GM04503 (cell line): Measurements from ENCODE around the gene EAPP.
"Not testable (repeated sequence)": the region's sequence is repeated elsewhere in the genome, so short reads cannot be mapped to it uniquely, and the experiment has no call there.

ENCODE experiments used
- DNase-seq: peaks from one replicate; pipeline ENCODE4 v3.0.0-alpha.2; 2012; ENCODE audit warnings: low read depth

Gene EAPP

GRCh38 chr14:34538096-34538495, 1.4 kb downstream of the EAPP start:
- not testable (repeated sequence) for DNase-seq

DNA sequence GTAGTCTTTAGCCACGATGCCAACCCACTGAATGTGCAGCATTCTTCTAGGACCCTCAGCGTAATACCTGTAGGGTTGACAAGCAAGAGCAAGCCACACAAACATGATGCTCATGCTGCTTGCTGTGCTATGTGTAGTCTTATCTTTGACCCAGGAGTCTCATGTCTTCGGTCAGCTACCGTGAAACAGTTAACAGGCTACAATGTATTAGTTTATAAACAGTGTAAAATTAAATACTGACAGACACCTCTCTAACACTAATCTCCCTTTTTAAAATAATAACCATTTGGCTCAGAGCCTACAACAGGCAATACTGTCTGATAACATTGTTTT, 1.9 kb downstream of the EAPP start:
- DNase-seq: no peak

- DNase-seq: no peak
Observed at GRCh38 chr14:34536951-34537676, 2.4 kb downstream of the EAPP start.

- DNase-seq: no peak
Observed at GRCh38 chr14:34527591-34527990, 11.9 kb downstream of the EAPP start.

DNA sequence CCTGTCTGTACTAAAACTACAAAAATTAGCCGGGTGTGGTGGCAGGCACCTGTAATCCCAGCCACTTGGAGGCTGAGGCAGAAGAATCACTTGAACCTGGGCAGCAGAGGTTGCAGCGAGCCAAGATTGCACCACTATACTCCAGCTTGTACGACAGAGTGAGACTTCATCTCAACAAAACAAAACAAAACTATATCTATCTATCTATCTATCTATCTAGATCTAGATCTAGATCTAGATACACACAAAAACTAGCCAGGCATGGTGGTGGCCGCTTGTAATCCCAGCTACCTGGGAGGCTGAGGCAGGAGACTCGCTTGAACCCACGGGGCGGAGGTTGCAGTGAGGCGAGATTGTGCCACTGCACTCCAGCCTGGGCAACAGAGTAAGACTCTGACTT, 15.3 kb downstream of the EAPP start:
- not testable (repeated sequence) for DNase-seq

- DNase-seq: no peak
Observed at GRCh38 chr14:34522496-34522895, 17.0 kb downstream of the EAPP start.

GRCh38 chr14:34521071-34521470, 18.4 kb downstream of the EAPP start:
- DNase-seq: not testable (repeated sequence)

GRCh38 chr14:34520304-34520970, 19.1 kb downstream of the EAPP start:
- DNase-seq: not testable (repeated sequence)

DNA sequence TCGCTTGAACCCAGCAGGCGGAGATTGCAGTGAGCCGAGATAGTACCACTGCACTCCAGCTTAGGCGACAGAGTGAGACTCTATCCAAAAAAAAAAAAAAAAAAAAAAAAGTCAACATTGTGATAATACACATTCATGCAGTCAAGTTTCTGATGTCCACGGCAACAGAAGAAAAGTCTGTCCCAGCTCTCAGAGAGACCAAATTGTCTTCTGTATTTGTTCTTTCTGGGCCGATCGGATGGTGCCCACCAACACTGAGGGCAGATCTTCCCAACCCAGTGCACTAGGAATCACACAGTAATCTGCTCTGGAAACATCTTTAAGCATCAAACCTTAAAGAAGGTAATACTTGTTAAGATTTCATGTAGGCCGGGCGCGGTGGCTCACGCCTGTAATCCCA, 31.6 kb downstream of the EAPP start:
- no peak for DNase-seq

DNA sequence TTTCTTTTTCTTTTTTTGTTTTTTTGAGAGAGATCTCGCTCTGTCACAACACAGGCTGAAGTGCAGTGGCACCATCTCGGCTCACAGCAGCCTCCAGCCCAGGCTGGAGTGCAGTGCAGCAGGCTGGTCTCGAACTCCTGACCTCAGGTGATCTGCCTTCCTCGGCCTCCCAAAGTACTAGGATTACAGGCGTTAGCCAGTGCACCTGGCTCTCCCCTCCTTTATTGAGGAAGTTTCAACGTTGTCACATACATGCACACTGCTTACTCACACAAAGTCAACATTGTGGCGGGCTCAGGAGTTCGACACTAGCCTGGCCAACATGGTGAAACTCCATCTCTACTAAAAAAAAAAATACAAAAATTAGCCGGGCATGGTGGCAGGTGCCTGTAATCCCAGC, 32.0 kb downstream of the EAPP start:
- no peak for DNase-seq

DNA sequence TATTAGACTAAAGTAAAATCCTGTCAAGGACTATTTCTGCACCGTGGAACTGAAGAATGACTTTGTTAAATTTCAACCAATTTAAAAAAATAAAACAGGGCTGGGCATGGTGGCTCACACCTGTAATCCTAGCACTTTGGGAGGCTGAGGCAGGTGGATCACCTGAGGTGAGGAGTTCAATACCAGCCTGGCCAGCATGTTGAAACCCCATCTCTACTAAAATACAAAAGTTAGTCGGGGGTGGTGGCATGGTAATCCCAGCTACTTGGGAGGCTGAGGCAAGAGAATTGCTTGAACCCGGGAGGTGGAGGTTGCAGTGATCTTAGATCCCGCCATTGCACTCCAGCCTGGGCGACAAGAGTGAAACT, 34.4 kb downstream of the EAPP start:
- not testable (repeated sequence) for DNase-seq

DNA sequence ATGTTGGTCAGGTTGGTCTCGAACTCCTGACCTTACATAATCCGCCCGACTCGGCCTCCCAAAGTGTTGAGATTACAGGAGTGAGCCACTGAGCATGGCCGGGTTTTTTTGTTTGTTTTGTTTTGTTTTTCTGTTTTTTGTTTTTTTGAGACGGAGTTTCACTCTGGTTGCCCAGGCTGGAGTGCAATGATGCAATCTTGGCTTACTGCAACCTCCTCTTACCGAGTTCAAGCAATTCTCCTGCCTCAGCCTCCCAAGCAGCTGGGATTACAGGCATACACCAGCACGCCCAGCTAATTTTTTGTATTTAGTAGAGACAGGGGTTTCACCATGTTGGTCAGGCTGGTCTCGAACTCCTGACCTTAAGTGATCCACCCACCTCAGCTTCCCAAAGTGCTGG, 35.5 kb downstream of the EAPP start:
- not testable (repeated sequence) for DNase-seq

DNA sequence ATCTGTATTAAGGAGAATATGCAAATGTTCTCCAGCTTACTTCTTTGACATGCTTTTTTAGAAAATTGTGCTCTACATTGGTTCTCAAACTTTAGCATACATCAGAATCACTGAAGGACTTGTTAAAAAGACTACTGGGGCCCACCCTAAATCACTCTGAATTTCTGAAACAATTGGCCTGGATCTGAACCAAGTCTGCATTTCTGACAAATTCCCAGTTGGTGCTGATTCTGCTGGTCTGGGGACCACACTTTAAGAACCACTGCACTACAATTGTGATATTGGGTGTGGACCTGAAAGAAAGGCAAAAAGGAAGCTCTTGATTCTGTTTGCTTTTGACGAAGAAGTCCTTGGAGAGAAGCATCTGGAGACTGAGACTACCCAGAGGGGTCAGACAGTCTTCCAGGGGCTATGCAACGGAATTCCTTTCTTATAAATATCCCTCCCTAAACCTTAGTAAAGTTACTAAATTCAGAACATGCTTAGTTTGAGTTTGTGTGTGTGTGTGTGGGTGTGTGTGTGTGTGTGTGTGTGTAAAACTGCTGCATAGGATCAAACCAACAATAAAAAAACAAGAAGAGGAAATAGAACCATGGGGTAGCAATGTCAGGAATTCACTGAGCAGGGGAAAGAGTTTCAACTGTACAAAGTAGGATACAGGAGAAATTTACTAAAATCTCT, 36.8 kb downstream of the EAPP start:
- no peak for DNase-seq

- DNase-seq: no peak
Observed at GRCh38 chr14:34502001-34502400, 37.5 kb downstream of the EAPP start.

DNA sequence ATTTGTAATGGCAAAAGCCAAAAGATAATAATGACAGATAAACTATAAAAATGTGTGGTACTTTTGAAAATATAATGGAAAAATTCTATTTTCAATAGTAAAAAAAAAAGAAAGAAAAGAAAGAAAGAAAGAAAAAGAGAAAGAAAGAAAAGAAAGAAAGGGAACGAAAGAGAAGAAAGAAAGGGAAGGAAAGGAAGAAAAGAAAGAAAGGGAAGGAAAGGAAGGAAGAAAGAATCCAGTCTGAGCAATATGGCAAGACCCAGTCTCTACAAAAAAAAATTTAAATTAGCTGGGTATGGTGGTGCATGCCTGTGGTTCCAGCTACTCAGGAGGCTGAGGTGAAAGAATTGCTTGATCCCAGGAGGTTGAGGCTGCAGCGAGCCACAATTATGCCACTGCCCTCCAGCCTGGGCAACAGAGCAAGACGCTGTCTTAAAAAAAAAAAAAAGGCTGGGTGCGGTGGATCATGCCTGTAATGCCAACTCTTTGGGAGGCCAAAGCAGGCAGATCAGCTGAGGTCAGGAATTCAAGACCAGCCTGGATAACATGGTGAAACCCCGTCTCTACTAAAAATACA, 38.4 kb downstream of the EAPP start:
- DNase-seq: no peak

DNA sequence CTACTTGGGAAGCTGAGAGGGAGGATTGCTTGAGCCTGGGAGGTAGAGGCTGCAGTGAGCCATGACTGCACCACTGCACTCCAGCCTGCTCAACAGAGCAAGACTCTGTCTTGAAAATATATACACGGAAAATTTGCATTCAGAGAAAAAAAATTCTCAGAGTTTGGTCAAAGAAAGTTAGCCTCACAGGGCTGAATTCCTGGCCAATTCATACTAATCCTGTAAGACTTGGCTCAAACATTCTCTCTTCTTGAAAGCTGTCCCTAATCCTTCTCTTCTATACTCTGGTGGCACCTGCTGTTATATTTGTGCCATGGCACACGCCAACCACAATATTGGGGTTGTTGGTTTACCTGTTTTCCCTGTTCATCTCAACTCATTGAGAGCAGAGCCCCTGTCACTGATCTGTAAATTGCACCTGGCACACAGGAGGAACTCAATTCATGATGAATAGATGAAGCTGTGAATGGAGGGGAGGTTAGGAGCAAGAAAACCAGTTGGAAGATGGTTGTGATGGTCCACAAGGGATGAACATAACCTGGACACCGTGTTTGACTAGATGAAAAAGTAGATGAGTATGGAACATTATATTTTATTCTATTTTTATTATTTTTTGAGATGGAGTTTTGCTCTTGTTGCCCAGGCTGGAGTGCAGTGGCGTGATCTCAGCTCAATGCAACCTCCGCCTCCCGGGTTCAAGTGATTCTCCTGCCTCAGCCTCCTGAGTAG, 40.7 kb downstream of the EAPP start:
- DNase-seq: no peak

DNA sequence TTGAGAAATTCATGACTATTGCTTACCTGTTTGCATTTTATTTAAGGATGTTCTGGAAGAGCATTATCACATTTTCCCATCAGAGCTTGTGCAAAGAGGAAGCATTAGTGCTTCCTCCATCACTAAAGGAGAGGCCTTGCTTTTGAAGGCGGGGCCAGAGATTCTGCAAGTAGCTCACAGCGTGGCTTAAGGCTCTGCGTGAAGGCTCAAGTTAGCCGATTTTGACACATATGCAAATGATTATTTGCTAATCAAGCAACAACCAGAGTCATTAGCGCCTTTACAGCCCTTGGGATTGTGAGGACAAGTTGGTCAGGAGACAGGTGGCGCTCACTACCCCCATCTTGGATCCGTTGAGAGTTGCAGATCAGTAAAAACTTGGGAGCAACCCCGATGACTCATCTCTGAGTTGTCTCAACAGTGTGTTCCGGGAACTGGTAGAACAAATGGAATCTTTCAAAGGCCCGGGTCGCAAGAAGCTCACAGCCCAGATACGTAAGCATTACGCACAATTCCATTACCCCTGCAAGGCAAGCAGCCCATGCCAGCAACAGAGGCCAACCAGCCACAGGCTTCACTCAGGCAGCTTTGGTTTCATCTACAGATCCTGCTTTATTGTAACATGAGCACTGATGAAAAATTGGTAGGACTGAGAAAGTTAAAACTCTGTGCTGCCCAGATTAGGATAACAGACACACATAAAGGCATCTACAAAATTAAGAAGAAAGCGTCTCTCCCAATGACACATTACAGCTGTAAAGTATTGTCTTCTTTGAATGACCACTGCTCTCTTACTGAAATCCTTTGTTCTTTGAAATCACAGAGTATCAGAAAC, 42.6 kb downstream of the EAPP start:
- DNase-seq: peak; percentile 92

GRCh38 chr14:34496007-34496678, 43.4 kb downstream of the EAPP start:
- no peak for DNase-seq

DNA sequence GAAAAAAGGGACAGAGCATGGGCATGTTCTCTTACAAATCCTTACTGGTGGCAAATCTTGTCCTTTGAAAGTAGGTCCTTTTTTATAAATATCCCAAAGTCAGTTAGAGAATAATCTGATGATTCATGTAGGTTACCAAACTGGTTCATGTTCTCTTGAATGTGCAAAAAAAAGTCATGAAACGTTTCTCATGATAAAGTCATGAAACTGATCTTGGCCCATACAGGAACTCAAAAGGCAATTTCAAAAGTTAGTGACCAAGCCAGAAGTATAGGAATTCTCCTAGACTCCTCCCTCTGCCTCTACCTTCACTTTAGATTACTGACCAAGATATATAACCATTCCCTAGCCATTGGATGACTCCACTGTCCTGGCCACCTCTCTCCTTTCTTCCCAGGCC, 50.2 kb downstream of the EAPP start:
- DNase-seq: no peak

- DNase-seq: no peak
Observed at GRCh38 chr14:34488528-34488927, 51.0 kb downstream of the EAPP start.

- DNase-seq: no peak
Observed at GRCh38 chr14:34484726-34485125, 54.8 kb downstream of the EAPP start.
